ENCODE data around the gene HSPA12A.

- TF ChIP-seq CTCF (IDR thresholded peaks at IDR 0.05) (no peak), USF2 (IDR thresholded peaks at IDR 0.05) (no peak), HOXA7 (CRISPR knock-in tag; IDR thresholded peaks at IDR 0.05) (no peak), POLR2A (IDR thresholded peaks at IDR 0.05; ENCODE audit: low read length) (no peak), ZNF302 (CRISPR knock-in tag; IDR thresholded peaks at IDR 0.05) (no peak), JUN (IDR thresholded peaks at IDR 0.05) (no peak)
These were observed 88.5 kb downstream of the HSPA12A start for GRCh38 chr10:116653885-116654284.
